ENCODE measurements around the gene NBPF1.
"Not testable (repeated sequence)": the region's sequence is repeated elsewhere in the genome, so short reads cannot be mapped to it uniquely, and the experiment has no call there.

- not testable (repeated sequence) for TF ChIP-seq CTCF, POLR2A (IDR thresholded peaks at IDR 0.05)
These were observed 34.9 kb upstream of the NBPF1 start for GRCh38 chr1:16648250-16648649.
